ENCODE data around the gene EID1. TPM values are rescaled to one million over a fixed set of nuclear protein-coding genes. Genes with fewer than 3 reads are reported as not detected.
A peak's percentile ranks its signal among the peaks of the same experiment; 100 is the strongest.

The EID1 gene
- total RNA-seq, 1 donor from 2014 or later: 202 TPM

DNA sequence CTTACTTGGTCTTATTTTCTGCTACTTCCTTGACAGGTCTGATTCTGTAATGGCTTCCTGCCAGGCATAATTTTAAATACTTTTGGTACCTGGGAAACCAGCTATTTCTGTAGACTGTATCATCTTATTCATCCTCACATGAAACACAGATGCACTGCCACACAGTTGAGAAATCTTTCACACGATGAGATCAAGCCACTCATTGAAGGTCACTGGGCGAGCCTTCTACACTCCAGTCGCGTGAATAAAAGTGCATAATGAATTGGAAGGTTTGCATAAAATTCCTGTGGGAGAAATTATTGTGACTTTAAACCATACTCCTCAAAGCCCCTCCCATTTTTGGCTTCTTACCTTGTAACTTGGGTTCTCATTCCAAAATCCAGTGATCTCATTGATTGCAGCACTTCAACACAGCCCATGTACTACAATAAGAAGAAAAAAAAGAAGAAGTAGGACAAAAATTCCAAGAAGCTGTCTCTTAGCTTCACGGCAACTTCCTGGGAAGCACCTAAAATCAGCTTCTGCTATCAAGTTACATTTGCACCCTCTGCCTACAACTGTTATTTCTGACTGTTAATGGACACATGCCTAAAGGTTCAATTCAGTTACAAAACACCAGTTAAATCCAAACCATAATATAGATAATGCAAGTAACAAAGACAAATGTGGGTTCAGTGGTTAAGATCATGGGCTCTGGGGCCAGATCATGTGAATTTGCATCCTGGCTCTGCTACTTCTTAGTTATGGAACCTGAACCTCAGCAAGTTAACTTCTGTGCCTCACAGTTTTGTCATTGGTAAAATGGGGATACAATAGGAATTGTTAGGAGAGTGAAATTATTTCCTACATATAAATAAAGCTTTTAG, 46.8 kb downstream of the EID1 start:
- no peaks in the 10 kb centered on the region for H3K27me3 Mint-ChIP-seq (ENCODE audit: low read depth)
- peak overlapping the region; percentile 97 for H3K27ac Mint-ChIP-seq
- H3K9me3 Mint-ChIP-seq: peaks cover 17% of the 10 kb centered on the region
- intact Hi-C loops (cut with micrococcal nuclease): loop anchor here (1.0 to 5.0 kb wide), 5 partner anchors 16 to 1213 kb away; partner anchors contain the start of gene EID1
- H3K4me1 Mint-ChIP-seq (ENCODE audit: low read depth): peaks cover 67% of the 10 kb centered on the region
- H3K36me3 Mint-ChIP-seq (ENCODE audit: low read depth): peaks cover 45% of the 10 kb centered on the region
- peak overlapping the region; percentile 10 for H3K4me3 Mint-ChIP-seq (ENCODE audit: low read depth)
- no peak for DNase-seq (ENCODE audit: low spot score)

GRCh38 chr15:48925714-48926223, 47.8 kb downstream of the EID1 start:
- Mint-ChIP-seq H3K27me3 (ENCODE audit: low read depth) (no peaks in the 10 kb centered on the region), H3K27ac (peak overlapping the region; percentile 97)
- intact Hi-C loops (cut with micrococcal nuclease): loop anchor here (1.0 to 5.0 kb wide), 5 partner anchors 15 to 1212 kb away; partner anchors contain the start of gene EID1

DNA sequence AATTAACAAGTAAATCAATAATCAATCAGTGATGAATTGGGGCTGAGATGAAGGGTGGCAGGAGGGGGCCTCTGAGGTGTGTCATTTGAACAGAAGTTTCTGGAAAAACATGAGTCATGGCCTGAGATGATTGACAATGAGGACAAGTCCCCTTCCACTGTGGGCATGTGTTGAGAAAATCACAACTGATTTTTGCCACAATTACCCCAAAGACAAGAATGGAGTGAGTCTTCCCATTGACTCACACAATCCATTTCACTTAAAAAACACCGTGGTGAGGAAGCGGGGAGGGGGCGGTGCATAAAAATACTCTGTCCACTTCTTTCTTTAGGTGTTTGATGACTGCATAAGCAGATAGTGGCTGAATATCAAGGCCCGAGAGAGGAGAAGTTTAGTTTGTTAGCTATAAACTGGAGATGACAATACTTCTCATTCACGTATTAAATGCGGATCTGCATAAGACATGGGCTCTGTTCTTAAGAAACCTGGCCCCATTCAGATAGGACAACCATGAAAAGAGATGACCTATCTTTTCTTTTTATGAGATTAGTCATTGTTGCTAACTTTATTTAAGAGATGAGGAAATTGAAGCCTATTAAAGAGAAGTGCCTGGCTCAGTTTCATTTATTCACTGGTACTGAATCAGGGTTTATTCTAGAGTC, 51.1 kb downstream of the EID1 start:
- Mint-ChIP-seq H3K9me3 (no peaks in the 10 kb centered on the region), H3K27ac (peak overlapping the region; percentile 92), H3K27me3 (ENCODE audit: low read depth) (no peaks in the 10 kb centered on the region), H3K4me1 (ENCODE audit: low read depth) (peaks cover 77% of the 10 kb centered on the region), H3K4me3 (ENCODE audit: low read depth) (peak overlapping the region; percentile 6), H3K36me3 (ENCODE audit: low read depth) (peaks cover 37% of the 10 kb centered on the region)
- peak; percentile 24 for DNase-seq (ENCODE audit: low spot score)
- intact Hi-C loops (cut with micrococcal nuclease): loop anchor here (1.0 to 5.0 kb wide), 6 partner anchors 11 to 1208 kb away; no protein-coding TSS in a partner anchor

More at GRCh38 chr15:48925714-48926223, 47.8 kb downstream of the EID1 start:
- Mint-ChIP-seq H3K9me3 (peaks cover 14% of the 10 kb centered on the region), H3K36me3 (ENCODE audit: low read depth) (peaks cover 44% of the 10 kb centered on the region), H3K4me1 (ENCODE audit: low read depth) (peaks cover 74% of the 10 kb centered on the region), H3K4me3 (ENCODE audit: low read depth) (peak overlapping the region; percentile 30)
- DNase-seq (ENCODE audit: low spot score): no peak

- DNase-seq (ENCODE audit: low spot score): no peak
- H3K4me1 Mint-ChIP-seq (ENCODE audit: low read depth): peaks cover 70% of the 10 kb centered on the region
- H3K27ac Mint-ChIP-seq: peak overlapping the region; percentile 92
- no peak overlapping the region for H3K4me3 Mint-ChIP-seq (ENCODE audit: low read depth)
- H3K36me3 Mint-ChIP-seq (ENCODE audit: low read depth): peaks cover 31% of the 10 kb centered on the region
- H3K27me3 Mint-ChIP-seq (ENCODE audit: low read depth): no peaks in the 10 kb centered on the region
- H3K9me3 Mint-ChIP-seq: no peaks in the 10 kb centered on the region
- intact Hi-C loops (cut with micrococcal nuclease): loop anchor here (1.0 to 5.0 kb wide), 6 partner anchors 11 to 1208 kb away; no protein-coding TSS in a partner anchor
These were observed 51.7 kb downstream of the EID1 start for GRCh38 chr15:48929661-48930060.

Other genes with a start within 250 kb of the EID1 start
- gene FBN1, start 232.4 kb upstream of the EID1 start, total RNA-seq: 0.80 and 1.2 TPM in 2 replicates
- gene CEP152, start 67.1 kb upstream of the EID1 start, total RNA-seq: 26.2 and 29.2 TPM in 2 replicates
- gene SHC4, start 85.8 kb downstream of the EID1 start, total RNA-seq: 8.3 and 8.9 TPM in 2 replicates
- gene SECISBP2L, start 168.3 kb downstream of the EID1 start, total RNA-seq: 33.5 and 37.0 TPM in 2 replicates